HEK293T (cell line): ENCODE results near the gene GDF10.

ENCODE experiments used
- CTCF ChIA-PET: fragments of 350-600 bp; formaldehyde crosslinking; extraction: SDS; loops from one replicate; lab custom pipeline; 2021; ENCODE audit warnings: antibody characterized with exemption, inconsistent platforms; lab: Yijun Ruan, JAX
- POLR2A ChIA-PET: fragments of 350-600 bp; formaldehyde crosslinking; extraction: SDS; loops from one replicate; lab custom pipeline; 2020; ENCODE audit warnings: antibody characterized with exemption, inconsistent platforms; lab: Yijun Ruan, JAX
- DNase-seq: peaks from one replicate; pipeline ENCODE4 v3.0.0; 2012; ENCODE audit warnings: mixed read lengths; ENCODE audit errors: extremely low spot score
- ARNT ChIP-seq: fragments of 450-650 bp; IDR thresholded peaks from 2 replicates; pipeline ENCODE4 v1.6.1; 2017; ENCODE audit warnings: mild to moderate bottlenecking
- BHLHE40 ChIP-seq: fragments of 450-650 bp; IDR thresholded peaks from 2 replicates; pipeline ENCODE4 v1.6.1; 2016; ENCODE audit warnings: mild to moderate bottlenecking, moderate library complexity, borderline replicate concordance
- CTBP1 ChIP-seq: fragments of 450-650 bp; IDR thresholded peaks from 2 replicates; pipeline ENCODE4 v1.6.1; 2016; ENCODE audit warnings: borderline replicate concordance
- ELF4 ChIP-seq: fragments of 450-650 bp; IDR thresholded peaks from 2 replicates; pipeline ENCODE4 v1.6.1; 2017; ENCODE audit warnings: antibody characterized with exemption
- FOXA1 ChIP-seq: fragments of 450-650 bp; IDR thresholded peaks from 2 replicates; pipeline ENCODE4 v1.6.1; 2016; ENCODE audit warnings: mild to moderate bottlenecking
- FOXK2 ChIP-seq: fragments of 450-650 bp; IDR thresholded peaks from 2 replicates; pipeline ENCODE4 v1.6.1; 2016; ENCODE audit warnings: mild to moderate bottlenecking
- FOXM1 ChIP-seq: fragments of 450-650 bp; IDR thresholded peaks from 2 replicates; pipeline ENCODE4 v1.6.1; 2017; ENCODE audit warnings: mild to moderate bottlenecking, borderline replicate concordance
- HDGF ChIP-seq: fragments of 450-650 bp; IDR thresholded peaks from 2 replicates; pipeline ENCODE4 v1.6.1; 2017; ENCODE audit warnings: antibody characterized with exemption, borderline replicate concordance
- L3MBTL2 ChIP-seq: fragments of 450-650 bp; conservative IDR thresholded peaks from 2 replicates; pipeline ENCODE4 v1.6.1; 2016; ENCODE audit warnings: mild to moderate bottlenecking
- LEF1 ChIP-seq: fragments of 450-650 bp; IDR thresholded peaks from 2 replicates; pipeline ENCODE4 v1.6.1; 2017; ENCODE audit warnings: mild to moderate bottlenecking, borderline replicate concordance
- NFRKB ChIP-seq: fragments of 450-650 bp; IDR thresholded peaks from 2 replicates; pipeline ENCODE4 v1.6.1; 2016; ENCODE audit warnings: mild to moderate bottlenecking, moderate library complexity
- SP1 ChIP-seq: fragments of 450-650 bp; IDR thresholded peaks from 2 replicates; pipeline ENCODE4 v1.6.1; 2017
- SUZ12 ChIP-seq: fragments of 450-650 bp; IDR thresholded peaks from 2 replicates; pipeline ENCODE4 v1.6.1; 2016; ENCODE audit warnings: mild to moderate bottlenecking
- TARDBP ChIP-seq: fragments of 450-650 bp; IDR thresholded peaks from 2 replicates; pipeline ENCODE4 v1.6.1; 2016
- ZNF384 ChIP-seq: fragments of 450-650 bp; IDR thresholded peaks from 2 replicates; pipeline ENCODE4 v1.6.1; 2016
- TF ChIP-seq, protein P1 (sequence below): fragments of 450-650 bp; IDR thresholded peaks from 2 replicates; pipeline ENCODE4 v1.6.1; 2016

The GDF10 gene

DNA sequence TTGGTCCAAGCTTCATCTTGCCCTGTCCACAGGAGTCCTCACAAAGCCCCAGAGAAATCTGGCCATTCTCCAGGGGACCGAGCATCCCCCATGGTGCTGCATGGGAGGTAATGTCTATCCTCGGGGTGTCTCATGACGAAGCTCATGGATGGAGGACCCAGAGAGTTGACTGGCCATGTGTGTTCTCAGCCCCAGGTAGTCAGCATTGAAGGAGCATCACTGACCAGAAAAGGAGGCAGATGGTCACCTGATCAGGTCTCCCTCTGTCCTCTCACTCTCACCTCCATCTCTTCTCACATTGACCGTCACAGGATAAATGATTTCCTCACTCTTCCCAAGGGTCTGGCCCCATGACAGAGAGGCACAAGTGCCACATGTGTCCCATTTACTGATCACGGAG lies 33.4 kb upstream of the GDF10 start:
- CTCF ChIA-PET: no interaction called here
- POLR2A ChIA-PET: no interaction called here

DNA sequence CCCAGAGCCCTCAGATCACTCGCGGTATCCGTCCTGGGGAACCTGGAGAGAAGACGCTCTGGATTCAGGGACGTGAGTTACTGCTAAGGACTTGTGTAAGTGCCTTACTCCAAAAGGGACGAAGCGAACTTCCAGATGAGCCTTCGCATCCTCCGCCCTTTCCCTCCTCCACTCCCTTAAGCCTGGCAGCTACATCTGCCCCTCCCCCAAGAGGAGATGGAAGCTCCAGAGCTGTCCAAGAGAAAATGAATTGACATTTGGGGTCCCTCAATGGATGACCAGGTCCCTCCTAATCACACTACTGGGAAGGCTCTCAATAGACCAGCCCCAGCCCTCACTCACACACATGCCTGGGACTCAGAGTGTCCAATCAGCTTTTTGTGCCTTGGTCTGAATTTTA lies 31.3 kb upstream of the GDF10 start:
- POLR2A ChIA-PET: no interaction called here
- TF ChIP-seq, protein P1, sequence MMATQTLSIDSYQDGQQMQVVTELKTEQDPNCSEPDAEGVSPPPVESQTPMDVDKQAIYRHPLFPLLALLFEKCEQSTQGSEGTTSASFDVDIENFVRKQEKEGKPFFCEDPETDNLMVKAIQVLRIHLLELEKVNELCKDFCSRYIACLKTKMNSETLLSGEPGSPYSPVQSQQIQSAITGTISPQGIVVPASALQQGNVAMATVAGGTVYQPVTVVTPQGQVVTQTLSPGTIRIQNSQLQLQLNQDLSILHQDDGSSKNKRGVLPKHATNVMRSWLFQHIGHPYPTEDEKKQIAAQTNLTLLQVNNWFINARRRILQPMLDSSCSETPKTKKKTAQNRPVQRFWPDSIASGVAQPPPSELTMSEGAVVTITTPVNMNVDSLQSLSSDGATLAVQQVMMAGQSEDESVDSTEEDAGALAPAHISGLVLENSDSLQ: no peak
- TF ChIP-seq BHLHE40 (no peak), HDGF (no peak), TARDBP (no peak), FOXM1 (no peak), FOXK2 (no peak), NFRKB (no peak), SUZ12 (no peak), SP1 (no peak), L3MBTL2 (no peak), LEF1 (no peak), FOXA1 (no peak), ARNT (no peak), CTBP1 (no peak), ZNF384 (no peak)
- DNase-seq: no peak
- CTCF ChIA-PET: interaction anchor here (1.3 kb wide), 1 partner anchor 43 kb away, joined by 3 read pairs; no protein-coding TSS in a partner anchor

More for the DNA sequence above, 33.4 kb upstream of the GDF10 start:
- no peak for DNase-seq
- TF ChIP-seq SUZ12 (no peak), FOXA1 (no peak), FOXK2 (no peak), ELF4 (no peak), NFRKB (no peak), FOXM1 (no peak), CTBP1 (no peak), TARDBP (no peak), L3MBTL2 (no peak)

DNA sequence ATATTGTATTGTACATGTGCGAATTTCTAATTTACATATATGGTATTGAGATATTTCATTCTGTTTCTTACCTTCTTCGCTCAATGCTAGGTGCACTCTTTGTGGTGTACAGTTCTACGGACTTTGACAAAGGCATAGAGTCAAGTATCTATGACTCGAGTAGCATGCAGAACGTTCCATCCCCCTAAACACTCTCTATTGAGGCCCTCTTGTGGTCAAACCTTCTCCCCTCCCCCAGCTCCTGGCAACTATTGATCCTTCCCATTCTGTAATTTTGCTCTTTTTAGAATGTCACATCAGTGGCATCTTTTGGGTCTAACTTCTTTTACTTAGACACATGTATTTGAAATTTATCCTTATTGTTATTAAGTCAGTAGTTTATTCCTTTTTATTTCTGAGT lies 30.7 kb upstream of the GDF10 start:
- DNase-seq: no peak
- ChIA-PET POLR2A (no interaction called here), CTCF (interaction anchor here (1.3 kb wide), 1 partner anchor 42 kb away, joined by 3 read pairs; no protein-coding TSS in a partner anchor)
- TF ChIP-seq, protein P1: no peak

DNA sequence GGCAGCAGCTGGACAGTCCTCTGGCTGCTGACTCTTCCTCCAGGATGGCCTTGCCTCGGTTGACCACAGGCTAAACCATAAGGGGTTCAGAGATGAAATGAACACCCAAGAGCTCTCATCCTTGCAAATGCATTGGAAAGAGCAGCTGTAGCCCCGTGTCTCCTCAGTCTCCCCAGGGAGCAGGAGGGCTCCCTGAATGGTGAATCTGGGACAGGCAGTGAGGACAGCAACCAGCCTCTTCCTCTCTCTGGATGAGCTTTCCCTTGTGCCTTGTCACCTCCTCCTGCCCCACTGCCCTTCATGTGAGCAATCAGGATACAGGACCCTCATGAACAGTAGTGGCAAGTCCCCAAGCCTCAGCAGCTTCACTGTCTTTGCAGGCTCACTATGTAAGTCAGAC lies 23.9 kb upstream of the GDF10 start:
- ChIA-PET POLR2A (no interaction called here), CTCF (no interaction called here)
- TF ChIP-seq SUZ12 (no peak), HDGF (no peak), TARDBP (no peak), NFRKB (no peak), FOXK2 (no peak), LEF1 (no peak), ZNF384 (no peak), FOXM1 (no peak), ELF4 (no peak), CTBP1 (no peak), ARNT (no peak), SP1 (no peak), BHLHE40 (no peak), L3MBTL2 (no peak), FOXA1 (no peak)
- TF ChIP-seq, protein P1: no peak
- DNase-seq: no peak

DNA sequence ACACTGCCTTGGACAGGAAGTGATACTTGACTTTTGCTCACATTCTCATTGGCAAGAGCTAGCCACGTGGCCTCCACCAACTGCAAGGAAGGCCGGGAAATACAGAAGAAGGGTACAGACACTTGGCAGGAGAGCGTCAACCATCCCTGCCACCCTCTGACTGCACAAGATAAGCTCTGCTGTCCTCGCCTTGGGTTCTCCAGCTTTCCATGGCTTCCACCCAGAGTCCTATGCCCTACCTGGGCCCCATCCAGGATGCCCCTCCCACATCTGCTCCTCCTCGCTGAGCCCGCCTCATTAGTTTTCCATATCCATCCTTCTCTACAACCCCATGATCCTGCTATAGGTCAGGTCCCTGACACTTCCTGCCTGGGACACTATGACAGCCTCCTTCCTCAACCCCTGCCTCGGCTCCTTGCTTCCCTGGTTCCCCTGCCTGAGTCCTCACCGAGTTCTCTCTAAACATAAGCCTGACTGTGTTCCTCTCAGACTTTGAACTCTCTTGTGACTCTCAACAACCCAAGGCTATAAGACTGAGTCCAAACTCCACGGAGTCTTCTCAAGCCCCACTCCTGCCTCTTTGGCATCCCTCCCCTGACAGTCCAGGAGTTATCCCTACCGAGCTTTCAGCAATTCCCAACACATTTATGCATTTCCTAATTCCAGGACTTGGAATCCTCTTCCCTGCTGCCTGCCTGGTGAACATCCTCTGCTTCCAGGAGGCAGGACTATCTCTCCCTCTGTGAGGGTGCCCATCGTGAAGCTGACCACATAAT lies 23.2 kb upstream of the GDF10 start:
- POLR2A ChIA-PET: no interaction called here
- CTCF ChIA-PET: no interaction called here
- TF ChIP-seq ELF4: no peak
- TF ChIP-seq, protein P1: no peak
- no peak for TF ChIP-seq FOXM1
- TF ChIP-seq SUZ12: no peak
- TF ChIP-seq ARNT: no peak
- no peak for TF ChIP-seq CTBP1
- no peak for TF ChIP-seq TARDBP
- TF ChIP-seq L3MBTL2: no peak
- no peak for TF ChIP-seq HDGF
- no peak for TF ChIP-seq FOXA1
- no peak for TF ChIP-seq FOXK2
- TF ChIP-seq SP1: no peak
- TF ChIP-seq ZNF384: no peak
- TF ChIP-seq BHLHE40: no peak
- DNase-seq: no peak
